Islet of Langerhans (tissue), 1 donor: ENCODE measurements around the gene CHST13.

Experiments
- FAIRE-seq: peaks from one replicate; lab custom pipeline; 2011; peaks lifted over from hg19 to GRCh38; lab: Jason Lieb, UNC

CHST13 gene

DNA sequence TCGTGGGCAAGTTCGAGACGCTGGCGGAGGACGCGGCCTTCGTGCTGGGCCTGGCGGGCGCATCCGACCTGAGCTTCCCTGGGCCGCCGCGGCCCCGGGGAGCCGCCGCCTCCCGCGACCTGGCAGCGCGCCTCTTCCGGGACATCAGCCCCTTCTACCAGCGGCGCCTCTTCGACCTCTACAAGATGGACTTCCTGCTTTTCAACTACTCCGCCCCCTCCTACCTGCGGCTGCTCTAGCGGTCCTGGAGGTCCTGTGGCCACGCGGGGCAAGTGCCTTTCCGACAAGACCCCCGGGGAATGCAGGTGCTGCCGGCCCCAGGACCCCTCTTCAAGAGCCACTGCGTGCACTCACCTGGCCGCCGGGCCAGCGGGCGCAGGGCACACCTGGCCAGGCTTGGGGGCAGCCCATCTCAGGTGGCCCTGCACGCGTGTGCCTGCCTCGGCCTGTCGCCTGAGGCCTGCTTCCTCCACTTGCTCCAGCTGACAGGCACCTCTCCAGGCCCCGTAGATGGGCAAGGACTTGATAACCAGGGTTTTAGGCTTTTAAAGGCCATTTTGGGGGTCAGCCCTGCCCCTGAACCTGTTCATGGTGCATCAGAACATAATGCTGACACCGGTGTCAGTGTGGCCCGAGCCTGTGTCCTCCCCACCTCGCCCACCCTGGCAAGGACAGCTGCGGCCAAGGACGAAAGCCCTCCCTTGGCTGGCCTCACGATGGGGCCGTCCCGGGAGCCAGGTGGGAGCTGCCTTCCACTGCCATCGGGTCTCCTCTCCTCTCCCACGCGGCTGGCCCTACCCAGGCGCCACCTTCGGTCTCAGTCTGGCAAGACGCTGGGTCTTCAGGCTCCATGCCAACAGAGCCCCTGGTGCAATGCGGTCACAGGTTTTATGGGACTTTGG lies 18.6 kb downstream of the CHST13 start:
- FAIRE-seq: no peak

DNA sequence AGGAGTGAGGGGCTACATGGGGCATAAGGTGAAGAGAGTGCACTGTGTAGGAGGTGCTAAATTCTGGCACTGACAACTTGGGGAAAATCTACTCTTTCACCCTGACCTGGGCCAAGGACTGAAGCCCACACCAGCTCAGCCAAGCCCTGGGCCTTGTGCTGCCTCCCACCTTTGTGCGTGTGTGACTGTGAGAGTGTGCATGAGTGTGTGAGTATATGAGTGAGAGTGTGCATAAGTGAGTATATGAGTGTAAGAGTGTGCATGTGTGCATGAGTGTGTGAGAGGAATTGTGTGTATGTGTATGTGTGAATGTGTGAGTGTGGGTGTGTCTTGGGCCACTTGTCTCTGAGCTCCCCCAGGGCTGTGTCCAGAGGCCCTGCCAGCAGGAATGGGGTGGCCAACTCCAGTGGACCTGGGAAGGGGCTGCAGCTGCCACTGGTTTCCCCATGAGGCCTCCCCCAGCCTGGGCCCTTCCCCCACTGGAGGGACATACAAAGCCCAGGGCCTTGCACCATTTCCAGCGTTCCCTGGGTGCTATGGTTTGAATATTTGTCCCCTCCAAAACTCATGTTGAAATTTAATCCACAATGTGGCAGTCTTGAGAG lies 19.6 kb downstream of the CHST13 start:
- FAIRE-seq: no peak

DNA sequence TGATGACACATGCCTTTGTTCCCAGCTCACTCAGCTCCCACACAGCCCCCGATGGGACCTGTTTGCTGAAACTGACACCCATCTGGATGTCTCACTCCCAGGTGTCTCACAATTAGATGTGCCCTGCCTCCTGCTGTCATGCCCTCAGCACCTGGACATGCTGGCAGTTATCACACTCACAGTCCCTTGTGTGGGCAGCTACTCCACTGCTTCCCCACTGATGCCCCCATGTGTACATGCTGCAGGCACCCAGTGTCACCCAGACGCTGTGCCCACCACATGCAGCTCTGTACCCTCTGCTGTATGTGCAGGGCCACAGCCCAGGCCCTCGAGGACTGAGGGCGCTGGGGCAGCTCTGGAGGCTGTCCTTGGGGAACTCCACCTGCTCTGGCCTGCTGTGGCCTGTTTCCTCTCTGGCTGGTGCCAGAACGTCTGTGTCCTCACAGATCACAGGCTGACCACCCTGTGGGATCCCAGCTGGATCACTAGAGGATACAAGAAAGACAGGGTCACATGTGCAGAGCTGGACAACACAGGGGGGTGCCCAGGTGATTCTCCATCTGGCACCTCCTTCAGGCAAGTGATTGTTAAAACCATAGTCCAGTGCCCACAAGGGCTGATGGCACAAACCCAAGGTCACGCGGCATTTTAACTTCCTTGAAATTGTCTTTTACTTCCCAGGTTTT lies 20.8 kb downstream of the CHST13 start:
- no peak for FAIRE-seq

DNA sequence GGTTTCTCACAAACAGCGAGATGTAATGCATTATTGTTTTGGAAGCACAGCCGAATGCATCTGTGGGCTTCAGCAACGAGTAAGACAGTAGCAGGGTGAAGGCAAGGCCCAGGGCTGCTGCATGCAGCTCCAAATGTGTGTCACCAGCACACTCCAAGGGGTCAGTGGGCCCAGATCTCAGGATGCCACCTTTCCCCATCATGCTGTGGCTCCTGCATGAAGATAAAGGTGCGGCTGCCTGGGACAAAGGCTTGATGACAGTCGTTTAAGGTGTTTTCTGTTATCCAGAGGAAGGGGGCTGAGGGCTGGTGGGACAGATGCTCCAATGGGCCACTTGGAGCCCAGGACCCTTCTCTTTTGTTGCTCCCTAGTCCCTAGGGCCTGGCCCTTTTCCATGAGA lies 21.6 kb downstream of the CHST13 start:
- FAIRE-seq: no peak

DNA sequence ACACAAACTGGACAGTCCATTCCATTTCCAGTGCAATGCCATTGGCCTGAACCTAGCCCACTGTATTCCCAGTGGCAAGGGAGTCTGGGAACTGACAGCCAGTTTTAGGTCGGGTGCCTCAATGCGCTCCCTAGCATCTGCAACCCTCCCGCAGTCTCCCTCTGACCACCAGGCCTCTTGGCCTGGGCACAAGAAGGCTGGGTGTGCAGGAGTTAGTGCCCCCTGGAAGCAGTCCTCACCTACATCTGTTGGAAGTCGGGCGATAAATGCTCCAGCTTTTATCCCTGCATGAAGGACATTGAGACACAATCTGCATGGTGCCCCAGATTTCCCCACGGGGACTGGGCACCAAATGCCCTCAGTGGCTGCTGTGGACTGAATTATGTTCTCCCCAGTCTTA lies 22.1 kb downstream of the CHST13 start:
- no peak for FAIRE-seq

DNA sequence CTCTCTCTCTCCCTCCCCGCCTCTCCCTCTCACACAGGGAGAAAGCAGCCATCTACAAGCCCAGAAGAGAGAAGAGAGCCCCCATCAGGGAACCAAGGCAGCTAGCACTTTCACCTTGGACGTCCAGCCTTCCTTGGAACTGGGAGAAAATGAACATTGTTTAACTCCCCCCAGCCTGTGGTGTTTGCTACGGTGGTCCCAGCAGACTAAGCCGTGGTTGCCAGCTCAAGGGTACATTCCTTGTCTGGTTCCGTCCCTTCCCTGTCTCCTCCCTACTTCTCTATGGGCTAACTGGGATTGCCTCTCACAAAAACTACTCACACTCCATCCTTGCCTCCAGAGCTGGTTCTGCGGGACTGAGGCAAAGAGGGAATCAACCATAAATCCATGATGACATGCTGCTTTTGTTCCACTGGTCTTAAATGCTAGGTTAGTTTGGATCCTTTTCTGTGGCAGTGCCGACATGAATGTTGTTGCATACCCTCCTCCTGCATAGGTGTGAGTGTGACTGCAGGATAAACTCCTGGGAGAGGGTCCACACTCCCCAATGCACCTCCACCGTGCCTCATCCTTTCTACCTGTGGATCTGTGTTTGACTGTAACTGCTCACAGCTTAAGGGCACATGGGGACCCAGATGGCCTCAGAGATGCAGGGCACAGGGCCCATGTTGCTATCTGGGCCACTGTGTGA lies 22.7 kb downstream of the CHST13 start:
- FAIRE-seq: no peak

DNA sequence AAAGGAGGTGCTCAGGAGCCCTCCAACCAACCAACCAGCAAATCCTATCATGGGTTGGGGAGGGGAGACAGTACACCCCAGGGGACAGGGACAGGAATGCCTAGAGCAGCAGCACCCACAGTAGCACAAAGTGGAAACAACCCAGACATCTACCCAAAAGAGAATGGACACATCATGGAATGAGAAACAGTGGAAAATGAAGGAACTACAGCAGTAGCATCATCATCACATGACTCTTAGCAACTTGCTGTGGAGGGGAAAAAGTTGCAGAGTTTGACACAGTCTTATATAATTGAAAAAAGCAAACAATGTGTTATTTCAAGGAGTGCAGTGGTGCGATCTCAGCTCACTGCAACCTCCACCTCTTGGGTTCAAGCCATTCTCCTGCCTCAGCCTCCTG lies 23.8 kb downstream of the CHST13 start:
- FAIRE-seq: no peak

DNA sequence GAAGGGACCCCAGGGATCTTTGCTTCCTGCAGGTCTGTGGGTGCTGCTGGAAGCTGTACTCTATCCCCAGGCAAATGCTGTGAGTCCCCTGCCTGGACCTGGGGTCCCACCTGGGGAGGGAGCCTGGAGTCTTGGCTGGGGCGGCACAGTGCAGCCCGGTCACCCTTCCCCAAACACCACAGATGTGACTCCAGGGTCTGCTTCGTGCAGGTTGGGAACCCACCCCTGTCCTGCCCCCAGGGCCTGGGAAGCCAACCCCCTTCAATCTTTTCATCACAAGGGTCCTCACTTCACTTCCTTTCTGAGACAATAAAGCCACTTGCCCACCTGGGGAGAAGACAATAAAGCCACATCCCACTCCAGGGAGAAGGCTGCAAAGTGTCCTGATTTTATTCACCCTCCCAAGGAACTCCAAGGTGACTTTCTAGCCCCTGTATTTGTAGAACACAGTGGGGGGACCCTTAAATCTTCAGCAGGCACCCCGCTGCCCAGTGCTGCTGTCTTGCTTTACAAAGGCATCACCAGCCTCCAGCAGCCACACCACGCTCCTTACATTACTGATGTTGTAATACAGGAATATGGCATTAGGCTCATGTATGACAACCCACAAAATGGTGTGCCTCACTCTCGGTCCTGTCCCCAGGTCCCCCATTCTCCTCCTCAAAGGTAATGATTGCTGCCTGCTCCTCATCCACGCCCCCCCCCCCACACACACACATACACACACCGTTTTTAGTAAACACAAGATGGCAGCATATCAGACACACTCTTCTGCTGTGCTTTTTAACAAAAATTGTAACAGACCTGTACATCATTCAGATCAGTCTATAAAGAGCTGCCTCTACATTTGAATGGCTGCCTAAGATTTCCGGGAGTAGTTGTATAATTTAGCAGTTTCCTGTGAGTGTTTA lies 24.9 kb downstream of the CHST13 start:
- FAIRE-seq: no peak

DNA sequence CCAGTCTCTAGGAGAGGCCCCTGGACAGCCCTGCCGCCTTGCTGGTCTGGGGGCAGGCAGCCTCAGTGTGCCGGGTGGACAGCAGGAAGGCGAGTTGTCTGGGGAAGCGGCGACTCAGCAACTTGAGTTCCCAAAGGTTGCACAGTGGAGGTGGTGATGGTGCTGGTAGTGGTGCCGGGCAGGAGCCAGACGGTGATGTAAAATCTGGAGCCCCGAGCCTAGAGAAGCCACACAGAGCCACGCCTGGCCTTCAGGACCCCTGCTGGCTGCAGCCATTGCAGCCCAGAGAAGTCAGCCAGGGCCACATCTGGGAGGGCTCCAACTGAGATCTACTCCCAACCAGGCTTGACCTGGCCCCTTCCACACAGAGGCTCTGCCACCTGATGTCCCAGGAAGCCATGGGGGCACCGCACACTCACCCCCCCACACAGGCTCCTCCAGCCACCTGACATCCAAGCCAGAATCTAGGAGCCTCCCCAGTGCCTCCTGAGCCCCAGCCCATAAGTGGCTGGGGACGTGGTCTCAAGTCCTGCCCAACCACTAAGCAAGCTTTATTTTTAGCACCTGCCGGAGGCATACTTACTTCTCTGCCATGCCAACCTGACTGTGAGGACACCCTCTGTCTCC lies 26.0 kb downstream of the CHST13 start:
- no peak for FAIRE-seq

DNA sequence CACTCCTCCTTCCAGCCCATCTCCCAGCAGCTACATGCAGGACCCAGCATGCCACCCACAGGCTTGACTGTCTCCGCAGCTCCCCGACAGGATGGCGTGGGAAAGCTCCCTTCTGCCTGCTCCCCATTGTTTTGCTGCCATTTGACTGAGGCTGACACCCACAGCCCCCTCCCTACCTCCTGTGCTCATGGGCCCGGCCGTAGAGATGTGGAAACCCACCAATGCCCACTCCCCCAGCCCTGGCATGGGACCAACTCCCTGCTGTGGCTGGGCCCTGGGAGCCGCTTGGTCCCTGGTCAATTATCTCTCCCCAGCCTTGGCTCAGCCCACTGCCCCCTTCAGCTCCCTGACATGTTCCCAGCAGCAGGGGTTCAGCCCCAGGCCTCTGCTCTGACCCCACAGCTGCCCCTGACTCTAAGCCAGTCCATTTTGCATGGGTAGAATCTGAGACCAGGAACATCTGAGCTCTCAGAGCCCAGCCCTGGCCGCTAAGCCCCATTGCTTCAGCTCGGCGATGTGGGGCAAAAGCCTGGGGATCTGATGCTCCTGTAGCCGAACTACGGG lies 26.6 kb downstream of the CHST13 start:
- no peak for FAIRE-seq

DNA sequence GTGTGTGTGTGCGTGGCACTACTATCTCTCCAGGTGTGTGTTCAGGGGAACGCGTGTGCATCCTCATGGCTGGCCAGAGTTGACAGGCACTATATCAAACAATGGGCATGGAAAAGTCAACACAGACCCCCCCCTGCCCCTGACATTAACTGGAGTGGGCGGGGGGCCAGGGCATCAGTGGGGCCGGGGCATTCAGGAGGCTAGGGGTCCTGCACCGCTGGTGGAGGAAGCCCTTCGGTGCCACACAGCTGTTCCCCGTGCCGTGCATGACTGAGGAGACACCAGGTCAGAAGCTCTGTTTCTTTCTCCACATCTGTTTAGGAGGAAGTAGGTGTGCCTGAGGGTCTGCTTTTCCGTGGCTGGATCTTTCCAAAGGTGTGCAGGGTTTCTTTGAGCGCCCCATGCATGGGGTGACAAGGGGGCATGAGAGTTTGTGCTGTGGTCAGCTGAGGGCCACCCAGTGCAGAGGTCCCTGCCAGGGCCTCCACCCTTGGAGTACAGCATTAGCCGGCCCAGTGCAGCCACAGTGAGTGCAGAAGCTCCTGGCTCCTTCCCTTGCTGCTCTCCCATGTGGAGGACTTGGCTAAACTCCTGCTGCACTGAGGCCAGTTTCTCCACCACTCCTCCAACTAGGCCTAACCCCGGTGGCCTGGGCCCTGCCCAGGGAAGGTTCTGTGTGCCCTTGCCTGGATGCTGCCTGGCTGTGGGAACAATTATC lies 27.3 kb downstream of the CHST13 start:
- no peak for FAIRE-seq

DNA sequence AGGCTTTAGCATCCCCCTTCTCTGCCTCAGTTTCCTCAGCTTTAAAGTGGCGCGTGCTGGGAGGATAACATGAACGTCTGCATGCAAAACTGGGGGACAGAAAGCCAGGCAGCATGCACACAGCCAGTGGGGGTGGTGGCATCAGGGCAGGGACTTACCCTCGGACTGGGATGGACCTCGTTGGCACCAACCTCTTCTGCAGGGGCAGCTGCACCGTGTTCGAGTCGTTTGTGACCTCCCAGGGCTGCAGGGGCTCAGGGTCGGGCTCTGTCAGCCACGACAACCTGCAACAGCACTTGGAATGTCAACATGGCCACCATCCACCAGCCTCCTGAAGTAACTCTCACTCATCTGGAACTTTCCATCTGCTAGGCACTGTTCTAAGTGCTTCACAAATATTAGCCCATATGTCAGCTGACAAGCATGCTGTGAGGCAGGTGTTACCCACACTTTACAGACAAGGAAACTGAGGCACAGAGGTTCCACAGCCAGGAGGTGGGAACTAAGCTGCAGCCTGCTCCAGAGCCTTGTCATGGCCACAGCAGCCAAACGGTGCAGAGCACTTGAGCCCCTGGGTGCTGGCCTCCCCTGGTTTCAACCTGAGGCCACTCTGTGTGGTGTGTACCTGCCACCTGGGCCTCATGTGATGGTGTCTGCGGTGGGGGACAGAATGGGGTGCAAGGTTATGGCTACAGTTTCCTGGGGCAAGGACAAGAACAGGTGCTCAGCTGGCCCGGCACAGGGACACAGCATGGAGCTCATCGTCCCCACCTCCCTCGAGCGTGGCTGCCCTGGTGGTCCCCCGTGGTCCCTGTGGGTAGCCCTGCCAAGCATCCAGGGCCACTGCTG lies 28.1 kb downstream of the CHST13 start:
- no peak for FAIRE-seq

DNA sequence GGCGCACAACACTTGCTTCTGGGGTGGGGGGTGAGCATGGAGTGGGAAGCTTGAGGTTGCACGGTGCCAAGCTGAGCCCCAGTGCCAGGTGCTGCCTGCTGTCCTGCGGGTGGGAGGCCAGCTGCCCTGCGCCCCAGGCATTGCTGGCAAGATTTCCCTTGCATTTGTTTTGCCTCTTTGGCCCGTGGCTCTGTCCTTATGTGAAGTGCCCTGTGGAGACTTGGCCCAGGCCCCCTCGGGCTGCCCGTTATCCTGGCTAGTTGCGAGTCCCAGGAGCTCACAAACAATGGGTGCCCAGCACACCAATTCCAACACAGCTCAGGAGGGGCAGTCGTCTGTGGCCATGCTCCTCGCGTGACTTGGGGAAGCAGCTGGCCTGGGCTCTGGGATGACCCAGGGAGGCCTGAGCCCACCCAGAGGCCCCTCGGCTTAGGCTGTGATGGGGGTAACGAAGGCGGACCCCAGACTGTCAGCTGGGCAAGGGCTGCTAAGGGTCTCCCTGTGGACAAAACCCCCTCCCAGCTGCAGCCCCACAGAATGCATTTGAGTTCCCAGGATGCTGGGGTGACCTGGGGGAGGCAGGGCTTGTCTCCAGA lies 28.8 kb downstream of the CHST13 start:
- FAIRE-seq: no peak

DNA sequence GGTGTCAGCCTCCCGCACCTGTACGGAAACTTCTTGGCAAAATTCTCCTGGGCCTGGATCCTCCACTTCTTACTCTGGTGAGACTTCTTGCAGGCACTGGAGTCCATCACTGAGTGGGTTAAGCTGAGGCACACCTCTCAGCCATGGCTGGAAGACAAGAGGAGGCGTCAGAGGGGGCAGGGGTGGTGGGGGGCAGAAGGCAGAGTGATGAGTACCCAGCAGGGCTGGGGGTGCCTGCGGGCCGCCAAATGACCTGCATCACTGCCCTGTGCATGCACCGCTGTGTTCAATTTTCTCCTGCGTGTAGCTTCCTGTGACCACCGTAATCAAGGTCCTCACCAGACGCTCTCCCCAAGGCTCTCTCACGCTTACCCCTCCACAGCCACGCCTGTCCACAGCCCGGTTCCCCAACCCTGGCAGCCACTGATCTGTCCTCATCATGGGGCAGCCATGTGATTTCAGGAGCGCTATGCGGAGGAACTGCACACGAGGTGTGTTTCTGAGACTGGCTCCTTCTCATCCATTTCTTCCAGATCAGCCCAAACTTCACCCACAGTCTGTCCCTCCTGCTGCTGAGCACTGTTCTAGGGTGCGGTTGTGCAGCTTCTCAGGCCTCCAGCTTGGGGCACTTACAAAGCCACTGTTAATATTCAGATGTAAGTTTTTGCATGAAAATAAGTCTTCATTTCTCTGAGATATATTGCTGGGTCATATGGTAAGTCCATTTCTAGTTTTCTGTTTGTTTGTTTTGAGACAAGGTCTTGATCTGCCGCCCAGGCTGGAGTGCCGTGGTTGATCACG lies 29.5 kb downstream of the CHST13 start:
- no peak for FAIRE-seq

DNA sequence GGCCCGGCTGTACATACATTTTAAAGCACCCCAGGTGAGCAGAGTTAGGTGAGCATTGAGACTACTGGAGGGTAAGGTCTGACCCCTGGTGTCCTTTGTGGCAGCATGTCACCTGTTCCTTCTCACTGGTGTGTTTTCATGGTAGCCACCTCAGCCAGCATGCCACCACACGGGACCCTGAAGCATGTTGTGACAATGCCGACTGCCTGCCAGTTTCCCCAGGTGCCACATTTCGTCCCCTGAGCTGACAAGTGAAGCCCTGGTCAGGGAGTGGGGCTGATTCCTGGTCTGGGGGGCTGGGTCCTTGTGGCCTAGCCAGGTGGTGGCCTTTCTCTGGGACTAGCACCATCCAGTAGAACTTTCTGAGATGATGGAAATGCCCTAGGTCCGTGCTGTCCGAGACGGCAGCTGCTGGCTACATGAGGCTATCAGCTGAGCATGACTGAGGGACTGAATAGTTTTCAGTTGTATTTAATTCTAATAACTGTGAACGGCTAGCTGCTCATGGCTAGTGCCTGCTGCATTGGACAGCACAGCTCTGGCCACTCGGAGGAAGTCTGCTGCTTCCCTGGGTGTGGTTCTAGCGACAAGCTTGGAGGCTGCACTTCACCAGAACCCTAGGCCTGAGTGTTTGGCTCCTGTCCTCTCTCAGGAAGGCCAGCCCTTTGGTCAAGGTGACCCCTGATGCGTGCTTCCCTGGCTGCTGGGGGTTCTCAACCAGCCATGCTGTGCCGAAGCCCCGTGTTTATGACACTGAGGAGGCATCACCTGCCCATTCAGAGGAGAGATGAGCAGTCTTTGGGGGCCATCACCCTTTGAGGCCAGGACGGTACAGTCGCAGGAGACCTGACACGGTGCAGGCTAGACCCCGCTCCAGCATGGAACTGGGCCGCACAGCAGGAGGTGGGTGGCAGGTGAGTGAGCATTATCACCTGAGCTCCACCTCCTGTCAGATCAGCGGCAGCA lies 30.9 kb downstream of the CHST13 start:
- FAIRE-seq: no peak

DNA sequence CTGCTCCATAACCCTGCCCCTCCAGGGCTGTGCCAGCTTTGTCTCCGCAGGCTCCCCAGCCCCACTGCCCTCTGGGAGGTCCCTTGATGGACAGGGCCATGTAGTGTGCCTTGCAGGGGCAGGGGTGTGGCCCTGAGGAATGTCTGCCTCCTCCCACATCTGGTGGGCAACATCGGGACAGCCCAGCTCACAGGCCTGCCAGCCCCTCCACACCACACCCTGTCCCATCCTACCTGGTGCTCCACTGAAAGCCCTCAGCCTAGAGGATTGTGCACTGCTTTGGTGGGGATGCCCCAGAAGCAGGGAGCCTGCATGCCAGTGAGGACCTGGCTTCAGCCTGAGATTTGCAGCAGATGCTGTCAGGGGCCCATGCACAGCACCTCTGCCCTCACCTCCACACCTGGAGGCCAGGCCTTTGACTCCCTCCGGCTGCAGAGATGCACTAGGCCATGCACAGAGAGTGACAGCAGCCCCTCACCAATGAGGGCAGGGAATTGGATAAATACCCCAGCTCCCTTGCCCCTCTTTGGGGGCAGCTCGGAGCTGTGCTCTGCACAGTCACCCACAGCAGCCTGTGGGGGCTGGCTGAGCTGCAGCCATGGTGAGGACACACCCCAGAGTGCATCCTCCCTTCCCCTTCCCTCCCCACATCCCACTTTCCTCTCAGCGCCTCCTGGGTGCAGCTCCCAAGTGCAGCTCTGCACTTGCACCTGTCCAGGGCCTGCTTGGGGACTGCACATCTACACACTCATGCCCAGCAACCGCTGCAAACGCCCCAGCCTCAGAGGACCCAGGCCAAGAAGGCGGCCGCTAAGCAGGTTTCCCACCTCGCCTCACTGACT lies 32.1 kb downstream of the CHST13 start:
- no peak for FAIRE-seq
